Measurements from ENCODE around the gene PPIL4.

Gene PPIL4

DNA sequence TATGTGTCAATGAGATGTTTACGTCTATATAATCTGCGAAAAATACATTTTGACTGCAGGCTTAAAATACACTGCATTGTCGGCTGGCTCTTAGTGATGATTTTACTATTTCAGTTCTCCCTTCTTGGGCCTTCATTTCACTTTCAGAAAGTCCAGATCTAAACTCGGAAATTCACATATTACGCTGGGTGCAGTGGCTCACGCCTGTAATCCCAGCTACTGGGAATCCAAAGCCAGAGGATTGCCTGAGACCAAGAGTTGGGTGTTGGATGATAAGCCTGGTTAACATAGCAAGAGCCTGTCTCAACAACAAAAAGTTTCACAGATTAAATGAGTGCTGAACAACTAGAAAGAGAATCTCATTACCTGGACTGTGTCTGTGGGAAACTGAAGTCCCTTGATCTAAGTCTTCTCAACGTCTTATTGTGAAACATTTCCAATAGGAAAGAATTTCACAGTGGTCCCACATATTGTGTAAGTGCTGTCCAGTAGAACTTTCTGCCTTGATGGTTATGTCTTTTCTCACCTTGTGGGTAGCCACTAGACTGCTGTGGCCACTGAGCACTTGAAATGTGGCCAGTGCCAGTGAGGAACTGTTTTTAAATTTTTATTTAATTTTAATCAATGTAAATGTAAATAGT, 22.2 kb upstream of the PPIL4 start:
- Mint-ChIP-seq H3K4me3 (peak overlapping the region; percentile 91 to 95 (median 91)), H3K36me3 (ENCODE audit: low read depth) (peaks cover 4% of the 10 kb centered on the region), H3K27ac (peak overlapping the region in 1 of 3 experiments; percentile 35), H3K9me3 (no peaks in the 10 kb centered on the region), H3K4me1 (peaks cover 14% of the 10 kb centered on the region), H3K27me3 (ENCODE audit: low read depth) (peaks cover 6% of the 10 kb centered on the region)
- TF ChIP-seq, protein P1, sequence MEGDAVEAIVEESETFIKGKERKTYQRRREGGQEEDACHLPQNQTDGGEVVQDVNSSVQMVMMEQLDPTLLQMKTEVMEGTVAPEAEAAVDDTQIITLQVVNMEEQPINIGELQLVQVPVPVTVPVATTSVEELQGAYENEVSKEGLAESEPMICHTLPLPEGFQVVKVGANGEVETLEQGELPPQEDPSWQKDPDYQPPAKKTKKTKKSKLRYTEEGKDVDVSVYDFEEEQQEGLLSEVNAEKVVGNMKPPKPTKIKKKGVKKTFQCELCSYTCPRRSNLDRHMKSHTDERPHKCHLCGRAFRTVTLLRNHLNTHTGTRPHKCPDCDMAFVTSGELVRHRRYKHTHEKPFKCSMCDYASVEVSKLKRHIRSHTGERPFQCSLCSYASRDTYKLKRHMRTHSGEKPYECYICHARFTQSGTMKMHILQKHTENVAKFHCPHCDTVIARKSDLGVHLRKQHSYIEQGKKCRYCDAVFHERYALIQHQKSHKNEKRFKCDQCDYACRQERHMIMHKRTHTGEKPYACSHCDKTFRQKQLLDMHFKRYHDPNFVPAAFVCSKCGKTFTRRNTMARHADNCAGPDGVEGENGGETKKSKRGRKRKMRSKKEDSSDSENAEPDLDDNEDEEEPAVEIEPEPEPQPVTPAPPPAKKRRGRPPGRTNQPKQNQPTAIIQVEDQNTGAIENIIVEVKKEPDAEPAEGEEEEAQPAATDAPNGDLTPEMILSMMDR (IDR thresholded peaks at IDR 0.05; ENCODE audit: unreplicated experiment in 3 of 3), result no peak

DNA sequence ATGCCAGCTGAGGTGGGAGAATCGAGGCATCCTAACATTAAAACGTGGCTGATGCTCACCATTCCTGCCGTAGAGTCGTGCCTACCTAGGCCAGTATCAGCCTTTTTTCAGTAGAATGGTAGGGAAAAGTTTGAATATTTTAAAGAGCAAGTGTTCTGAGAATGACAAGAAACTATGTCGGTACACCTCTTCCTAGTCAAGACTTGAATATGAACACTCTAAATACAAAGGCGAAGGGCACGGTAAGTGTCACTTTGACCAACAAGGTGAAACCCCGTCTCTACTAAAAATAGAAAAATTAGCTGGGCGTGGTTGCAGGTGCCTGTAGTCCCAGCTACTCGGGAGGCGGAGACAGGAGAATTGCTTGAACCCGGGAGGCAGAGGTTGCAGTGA, 21.3 kb upstream of the PPIL4 start:
- TF ChIP-seq, protein P1 (IDR thresholded peaks at IDR 0.05; ENCODE audit: unreplicated experiment in 3 of 3), result no peak
- Mint-ChIP-seq H3K27me3 (ENCODE audit: low read depth) (peaks cover 6% of the 10 kb centered on the region), H3K27ac (peak overlapping the region; percentile 10 to 85 (median 85)), H3K9me3 (no peaks in the 10 kb centered on the region), H3K4me3 (peak overlapping the region; percentile 91 to 95 (median 91)), H3K36me3 (ENCODE audit: low read depth) (peaks cover 4% of the 10 kb centered on the region), H3K4me1 (peaks cover 14% of the 10 kb centered on the region)

DNA sequence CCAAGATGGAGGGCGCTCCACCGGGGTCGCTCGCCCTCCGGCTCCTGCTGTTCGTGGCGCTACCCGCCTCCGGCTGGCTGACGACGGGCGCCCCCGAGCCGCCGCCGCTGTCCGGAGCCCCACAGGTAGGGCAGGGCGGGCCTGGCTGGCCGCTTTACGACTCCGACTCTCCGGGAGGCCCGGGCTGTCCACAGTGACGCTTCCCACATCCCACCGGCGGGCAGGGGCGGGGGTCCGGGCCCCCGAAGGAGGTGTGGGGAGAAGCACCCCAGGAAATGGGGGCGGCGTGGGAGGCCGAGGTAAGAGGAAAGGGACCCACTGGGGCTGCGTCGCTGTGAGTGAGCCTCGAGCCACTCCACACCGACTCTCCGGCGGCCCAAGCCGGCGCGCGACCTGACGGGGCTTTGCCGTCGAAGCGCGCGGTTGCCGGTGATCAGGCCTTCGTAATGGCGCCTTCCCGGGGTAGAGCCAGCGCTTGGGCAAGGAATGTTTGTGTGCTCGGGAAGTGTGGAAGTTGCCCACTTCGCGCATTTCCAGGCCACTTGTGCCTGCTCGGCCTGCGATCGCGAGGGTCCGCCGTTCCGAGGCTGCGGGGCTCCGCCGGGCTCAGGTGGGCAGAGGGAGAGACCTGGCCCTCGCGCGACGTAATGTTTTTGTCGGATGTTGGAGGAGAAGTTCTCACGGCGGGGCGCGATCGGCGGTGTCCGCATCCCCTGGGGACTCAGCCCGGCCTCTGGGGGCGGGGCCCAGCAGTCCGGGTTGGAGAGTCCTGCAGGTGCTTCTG, 20.8 kb upstream of the PPIL4 start:
- peaks cover 6% of the 10 kb centered on the region for H3K27me3 Mint-ChIP-seq (ENCODE audit: low read depth)
- TF ChIP-seq, protein P1 (IDR thresholded peaks at IDR 0.05; ENCODE audit: unreplicated experiment in 3 of 3), result no peak
- peak overlapping the region; percentile 10 to 85 (median 85) for H3K27ac Mint-ChIP-seq

DNA sequence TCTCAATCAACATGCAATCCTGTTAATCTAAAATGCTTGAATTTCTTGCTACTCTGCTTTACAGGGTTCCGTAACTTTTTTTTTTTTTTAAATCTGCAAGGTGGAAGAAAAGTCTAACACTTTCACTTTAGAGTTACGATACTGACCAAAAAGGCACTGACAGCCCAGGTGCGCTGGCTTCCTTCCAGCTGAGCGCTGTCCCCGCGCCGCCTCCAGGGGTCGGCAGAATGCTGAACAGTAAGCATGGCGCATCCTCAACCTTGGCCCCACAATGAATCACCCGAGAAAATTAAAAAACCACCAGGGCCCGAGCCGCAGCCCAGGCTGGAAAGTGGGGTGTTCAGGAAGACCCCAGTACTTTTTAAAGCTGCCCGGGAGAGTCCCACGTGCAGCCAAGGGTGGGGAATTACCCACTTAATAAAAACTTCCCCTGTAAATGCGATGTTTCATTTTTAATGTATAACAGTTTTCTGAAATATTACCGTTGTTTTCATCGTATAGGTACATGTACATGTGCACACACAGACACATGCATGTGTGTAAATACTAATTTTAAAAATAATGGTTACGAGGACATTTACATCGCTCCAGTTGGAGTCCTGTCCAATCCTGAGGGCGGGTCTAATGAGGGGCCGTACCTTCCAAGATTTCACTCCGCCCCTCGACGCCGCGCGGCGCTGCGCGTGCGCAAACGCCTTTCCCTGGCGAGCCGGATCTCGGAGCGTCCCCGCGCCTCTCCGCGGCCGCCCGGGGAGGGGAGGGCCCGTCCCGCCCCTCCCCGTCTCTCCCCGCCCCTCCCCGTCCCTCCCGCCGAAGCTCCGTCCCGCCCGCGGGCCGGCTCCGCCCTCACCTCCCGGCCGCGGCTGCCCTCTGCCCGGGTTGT, 19.9 kb upstream of the PPIL4 start, which contains the start of gene GINM1:
Gene GINM1, plus strand, starts transcription at position 849 of the 883 bp plus-strand sequence. CDS start 40 bp downstream, outside the sequence.
- TF ChIP-seq, protein P1 (IDR thresholded peaks at IDR 0.05; ENCODE audit: unreplicated experiment in 3 of 3), result peak; percentile 64 to 75 (median 69)
- Mint-ChIP-seq H3K27ac (peak within 1 kb of the TSS; percentile 41 to 85 (median 85)), H3K27me3 (ENCODE audit: low read depth) (peaks cover 8% of the 10 kb centered on the region), H3K36me3 (ENCODE audit: low read depth) (no peaks in the 10 kb centered on the region), H3K4me1 (peaks cover 14% of the 10 kb centered on the region), H3K4me3 (peak within 1 kb of the TSS; percentile 92 to 95 (median 94)), H3K9me3 (no peaks in the 10 kb centered on the region)

More for the DNA sequence above, 20.8 kb upstream of the PPIL4 start:
- H3K4me1 Mint-ChIP-seq, result peaks cover 14% of the 10 kb centered on the region
- H3K36me3 Mint-ChIP-seq (ENCODE audit: low read depth), result peaks cover 4% of the 10 kb centered on the region
- no peaks in the 10 kb centered on the region for H3K9me3 Mint-ChIP-seq
- peak overlapping the region; percentile 91 to 95 (median 91) for H3K4me3 Mint-ChIP-seq

DNA sequence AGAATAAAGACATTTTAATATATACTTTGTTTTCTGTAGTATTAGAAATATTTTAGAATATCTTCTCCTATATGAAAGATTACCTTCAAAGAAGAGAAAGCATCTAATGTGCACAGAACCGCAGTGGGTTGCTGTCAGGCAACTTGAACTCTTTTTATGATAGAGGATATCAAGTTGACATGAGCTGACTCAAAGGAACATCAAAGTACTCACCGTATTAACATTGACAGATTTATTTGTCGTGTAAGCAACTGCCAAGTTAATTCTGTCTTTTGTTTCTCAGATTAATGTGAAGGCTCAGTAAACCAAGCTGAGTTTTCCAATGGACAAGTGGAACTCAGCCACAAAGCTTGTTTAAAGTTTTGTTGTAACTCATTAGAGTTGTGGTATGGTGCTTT, 18.1 kb upstream of the PPIL4 start:
- Mint-ChIP-seq H3K36me3 (ENCODE audit: low read depth) (no peaks in the 10 kb centered on the region), H3K27me3 (ENCODE audit: low read depth) (peaks cover 24% of the 10 kb centered on the region), H3K4me3 (peak overlapping the region in 1 of 3 experiments; percentile 19), H3K4me1 (peaks cover 14% of the 10 kb centered on the region), H3K9me3 (no peaks in the 10 kb centered on the region), H3K27ac (no peak overlapping the region)
- TF ChIP-seq, protein P1 (IDR thresholded peaks at IDR 0.05; ENCODE audit: unreplicated experiment in 3 of 3), result no peak

Measured in nephron (organoid).